HG03469 (cell line): ENCODE data around the gene STARD10.

Source experiments
- ATAC-seq: cut with Tn5 transposase; IDR thresholded peaks from one replicate; pipeline ENCODE4 v1.9.1; 2021; ENCODE audit warnings: mild to moderate bottlenecking, moderate library complexity, moderate number of reproducible peaks; ENCODE audit not compliant: unreplicated experiment

STARD10 gene

DNA sequence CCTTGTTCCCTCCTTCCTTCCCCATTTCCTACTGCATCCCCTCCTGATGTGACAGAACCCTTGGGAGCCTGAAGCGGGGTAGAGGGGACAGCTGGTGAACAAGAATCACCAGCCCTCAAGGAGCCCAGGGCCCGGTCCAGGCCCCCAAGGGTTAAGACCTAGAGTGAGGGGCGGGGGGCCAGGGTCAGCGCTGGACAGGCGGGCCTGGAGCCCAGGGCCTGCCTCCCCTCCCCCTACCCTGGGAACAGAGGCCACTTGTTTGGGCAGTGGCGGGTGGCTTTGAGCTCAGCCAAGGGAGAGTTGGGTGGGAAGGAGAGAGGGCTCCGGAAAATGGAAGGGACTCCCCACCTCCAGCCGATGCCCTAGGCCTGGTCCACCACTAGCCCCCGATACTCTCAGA, 43.8 kb downstream of the STARD10 start:
- no peak for ATAC-seq

DNA sequence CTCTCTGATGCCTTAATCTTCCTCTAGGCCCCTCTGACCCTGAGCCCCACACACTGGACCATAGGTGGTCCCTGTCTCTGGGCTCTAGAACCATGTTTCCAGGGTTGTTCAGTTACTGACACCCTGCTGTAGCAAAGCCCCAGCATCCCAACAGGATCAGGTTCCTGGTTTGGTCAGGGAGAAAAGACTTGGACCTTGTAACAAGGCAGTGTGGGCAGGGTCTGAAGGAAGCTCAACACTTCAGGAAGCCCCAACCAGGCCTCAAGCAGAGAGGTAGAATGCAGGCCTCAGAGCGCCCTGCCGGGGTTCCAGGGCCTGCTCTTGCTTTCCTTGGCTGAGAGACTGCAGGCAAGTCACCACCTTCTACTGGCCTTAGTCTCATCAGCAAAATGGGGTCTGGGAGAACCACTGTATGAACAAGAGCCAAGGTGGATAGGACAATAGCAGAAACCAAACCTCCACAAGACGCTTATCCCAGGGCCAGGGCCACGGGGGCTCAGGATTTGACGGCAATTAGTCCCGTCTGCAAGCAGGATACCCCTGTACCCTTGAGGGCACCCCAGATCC, 46.5 kb downstream of the STARD10 start:
- ATAC-seq: no peak

DNA sequence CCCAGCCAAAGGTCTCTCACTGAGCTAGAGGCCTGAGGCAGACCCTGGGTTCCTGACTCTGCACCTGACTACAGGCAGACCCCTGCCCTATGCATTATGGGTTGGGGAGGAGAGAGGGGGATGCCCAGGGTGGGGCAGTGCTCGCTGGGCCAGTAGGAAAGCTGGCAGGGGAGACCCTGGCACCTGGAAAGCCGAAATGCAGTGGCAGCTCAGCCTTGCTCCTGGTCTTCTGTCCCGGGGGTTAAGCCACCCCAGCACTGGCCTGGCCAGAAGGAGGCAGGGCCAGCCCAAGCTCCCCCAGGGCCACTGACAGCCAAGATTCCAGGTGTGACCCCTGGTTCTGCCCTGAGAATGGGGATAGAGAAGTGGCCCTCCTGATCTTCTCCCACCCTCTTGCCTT, 47.0 kb downstream of the STARD10 start:
- no peak for ATAC-seq

DNA sequence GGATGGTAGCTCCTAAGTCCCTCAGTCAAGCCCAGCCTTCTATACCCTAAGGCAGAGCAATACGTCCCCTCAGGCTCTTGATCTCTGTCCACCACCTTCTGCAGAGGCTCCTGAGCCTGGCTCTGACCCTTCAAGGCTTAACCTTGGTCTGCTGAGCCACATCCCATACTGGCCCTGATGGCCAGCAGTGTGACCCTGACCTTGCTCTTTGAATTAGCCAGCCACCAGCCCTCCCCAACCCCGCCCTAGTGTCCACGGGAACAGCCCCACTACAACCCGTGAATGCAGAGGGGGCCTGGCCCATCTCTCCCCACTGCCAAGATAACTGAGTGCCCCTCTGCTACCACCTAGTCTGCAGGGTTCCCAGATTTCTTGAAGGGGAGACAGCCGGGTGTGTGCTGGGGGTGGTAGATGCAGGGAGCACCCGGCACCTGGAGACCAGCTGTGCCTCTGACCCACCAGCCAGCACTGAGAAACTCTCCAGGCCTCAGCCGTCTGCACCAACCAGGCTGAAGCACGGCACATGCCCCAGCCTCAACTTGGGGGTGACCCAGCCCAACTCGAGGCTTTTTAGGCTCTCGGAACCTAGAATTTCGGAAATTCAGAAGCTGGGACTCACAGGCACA, 47.8 kb downstream of the STARD10 start:
- ATAC-seq: no peak

DNA sequence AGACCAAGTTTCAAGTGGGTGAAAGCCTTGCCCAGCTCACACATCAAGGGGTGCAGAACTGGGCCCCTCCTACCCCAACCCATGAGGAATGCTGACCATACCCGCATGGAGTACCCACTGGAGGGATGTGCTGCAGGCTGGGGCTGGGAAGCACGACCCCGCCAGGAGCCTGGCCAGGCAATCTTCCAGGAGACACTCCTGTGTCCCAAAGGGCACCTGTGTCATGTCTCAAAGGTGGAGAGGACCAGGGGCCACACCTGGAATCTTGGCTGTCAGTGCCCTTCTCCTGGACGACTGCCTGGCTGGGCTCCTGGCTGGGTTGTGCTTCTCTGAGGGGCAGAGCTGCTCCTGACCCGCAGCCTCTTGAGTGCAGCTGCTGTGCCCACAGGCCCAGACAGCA, 48.3 kb downstream of the STARD10 start:
- ATAC-seq: no peak

DNA sequence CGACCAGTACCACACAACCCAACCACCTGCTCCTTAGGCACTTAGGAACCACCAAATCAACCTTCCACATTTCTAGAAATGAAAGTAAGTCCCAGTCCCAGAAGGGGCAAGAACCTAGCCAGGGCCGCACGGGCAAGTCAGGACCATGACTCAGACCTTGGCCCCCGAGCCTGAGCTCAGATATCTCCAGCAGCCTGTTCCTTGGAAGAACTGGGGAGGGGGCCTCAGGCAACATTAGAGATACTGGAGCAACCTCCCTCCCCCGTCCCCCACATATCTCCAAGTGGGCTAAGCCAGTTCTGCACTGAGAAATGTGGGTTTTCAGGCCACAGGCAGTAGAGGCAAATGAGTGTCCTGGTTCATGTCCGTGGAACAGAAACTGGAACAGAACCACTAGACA, 49.4 kb downstream of the STARD10 start:
- no peak for ATAC-seq

DNA sequence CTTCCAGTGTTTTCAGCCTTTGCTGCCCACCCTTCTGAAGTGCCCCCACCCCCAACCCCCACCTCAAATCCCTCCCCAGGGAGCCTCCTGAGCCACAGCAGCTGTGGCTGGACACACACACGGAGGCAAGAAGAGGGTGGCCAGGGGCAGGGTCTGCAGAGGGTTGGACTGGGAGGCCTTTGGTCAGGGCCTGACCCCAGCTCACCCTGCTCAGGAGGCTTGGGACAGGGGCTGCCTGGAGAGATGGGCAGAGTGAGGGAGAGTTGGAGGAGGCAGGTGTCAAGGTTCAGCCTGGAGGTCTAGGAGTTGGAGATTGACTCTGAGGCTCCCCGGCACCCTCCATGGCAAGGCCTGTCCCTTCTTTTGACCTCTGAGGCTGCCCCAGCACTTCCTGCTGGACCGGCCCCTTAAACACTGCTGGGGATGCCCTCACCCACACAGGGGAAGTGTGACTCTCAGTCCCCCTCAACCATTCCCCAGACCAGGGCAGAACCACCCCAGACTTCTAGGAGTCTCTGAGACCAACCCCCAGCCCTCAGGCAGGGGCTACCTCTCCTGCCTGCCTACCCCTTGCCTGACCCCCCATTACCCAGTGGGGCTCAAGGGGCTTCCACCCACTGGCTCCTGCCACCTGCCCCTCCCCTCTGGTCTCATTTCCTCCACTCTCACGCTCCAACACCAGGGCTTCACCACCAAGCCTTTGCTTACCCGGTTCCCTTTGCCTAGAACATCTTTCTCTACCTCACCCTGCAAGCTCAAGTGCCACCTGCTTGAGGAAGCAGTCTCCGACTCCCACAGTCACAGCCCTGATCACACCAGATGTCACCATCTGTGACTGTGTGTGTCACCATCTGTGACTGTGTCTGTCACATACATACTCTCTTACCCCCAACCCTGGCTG, 50.3 kb downstream of the STARD10 start:
- ATAC-seq: no peak

DNA sequence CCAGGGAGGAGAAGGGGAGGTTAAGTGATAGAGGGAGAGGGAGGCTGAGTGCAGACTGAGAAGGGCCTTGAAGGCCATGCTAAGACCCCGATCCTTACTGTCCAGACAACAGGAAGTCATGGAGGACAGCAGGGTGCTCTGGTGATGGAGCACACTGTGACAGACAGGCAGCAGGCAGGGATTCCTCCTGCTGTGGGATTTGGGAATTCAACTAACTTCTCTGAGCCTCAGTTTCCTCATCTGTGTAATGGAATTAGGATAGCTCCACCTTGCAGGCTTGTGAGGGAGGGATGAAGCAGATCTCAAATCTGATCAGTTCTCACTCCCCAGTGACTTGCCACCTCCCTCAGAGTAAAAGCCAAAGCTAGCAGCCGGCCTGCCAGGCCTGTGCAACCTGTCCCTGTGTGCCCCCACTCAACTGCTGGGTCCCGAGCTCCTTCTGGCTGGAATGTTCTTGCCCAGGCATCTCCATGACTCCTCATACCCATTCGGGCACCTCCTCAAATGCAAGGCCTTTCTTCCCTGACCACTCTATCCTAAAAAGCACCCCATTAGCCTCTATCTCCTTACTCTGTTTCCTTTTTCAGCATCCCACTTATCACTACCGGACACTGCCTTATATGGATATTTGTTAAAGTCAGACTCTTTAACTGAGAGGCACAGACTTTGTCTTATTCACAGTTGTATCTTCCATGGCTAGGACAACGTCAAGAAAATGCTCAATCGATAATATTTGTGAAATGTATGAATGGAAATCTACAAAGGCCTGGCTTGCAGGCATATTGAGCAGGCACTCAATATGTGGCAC, 51.1 kb downstream of the STARD10 start:
- no peak for ATAC-seq

DNA sequence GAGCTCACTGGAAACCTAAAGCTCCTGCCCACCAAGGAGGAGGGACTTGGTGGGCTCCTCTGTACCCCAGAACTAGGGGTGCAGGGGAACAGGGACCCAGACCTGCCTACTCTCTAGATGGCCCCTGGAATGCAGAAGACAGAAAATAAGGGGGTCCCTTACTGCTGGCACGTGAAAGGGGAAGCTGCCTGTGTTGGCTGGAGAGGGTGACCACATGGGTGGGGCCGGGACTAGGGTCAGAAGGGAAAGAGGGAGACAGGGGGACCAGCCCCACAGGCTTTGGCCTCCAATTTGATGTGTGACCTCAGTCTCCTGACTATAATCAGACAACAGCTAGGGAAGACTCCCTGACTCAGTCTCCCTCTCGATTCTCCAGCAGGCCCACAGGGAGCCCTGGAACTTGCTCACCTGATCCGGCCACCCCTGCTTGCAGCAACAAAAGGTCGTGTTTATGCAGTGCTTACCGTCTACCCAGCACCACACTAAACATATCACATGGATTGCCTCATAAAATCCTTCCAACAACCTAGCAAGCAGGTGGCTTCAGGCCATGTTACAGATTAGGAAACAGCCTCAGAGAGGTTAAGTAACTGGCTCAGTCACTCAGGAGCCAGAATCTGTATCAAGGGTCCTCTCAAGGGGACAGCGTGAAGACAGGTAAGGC, 51.9 kb downstream of the STARD10 start:
- no peak for ATAC-seq

DNA sequence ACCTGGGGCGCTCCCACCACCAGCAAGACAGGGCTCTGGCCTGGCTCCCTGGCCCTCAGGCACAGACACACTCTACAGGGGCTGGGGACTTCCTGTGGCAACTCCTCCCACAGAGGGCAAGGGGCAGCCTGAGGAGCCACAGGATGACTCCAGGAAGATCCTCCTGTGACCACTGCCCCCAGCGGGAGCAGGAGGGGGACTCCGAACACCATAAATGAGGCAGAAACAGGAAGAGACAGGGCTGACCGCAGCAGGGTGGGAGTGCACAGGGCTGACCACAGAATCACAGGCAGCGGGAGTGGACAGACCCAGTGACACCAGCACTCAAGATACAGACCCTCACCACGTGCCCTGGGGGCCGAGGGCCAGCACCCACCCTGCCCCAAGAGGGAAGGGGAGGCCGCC, 52.4 kb downstream of the STARD10 start:
- no peak for ATAC-seq

DNA sequence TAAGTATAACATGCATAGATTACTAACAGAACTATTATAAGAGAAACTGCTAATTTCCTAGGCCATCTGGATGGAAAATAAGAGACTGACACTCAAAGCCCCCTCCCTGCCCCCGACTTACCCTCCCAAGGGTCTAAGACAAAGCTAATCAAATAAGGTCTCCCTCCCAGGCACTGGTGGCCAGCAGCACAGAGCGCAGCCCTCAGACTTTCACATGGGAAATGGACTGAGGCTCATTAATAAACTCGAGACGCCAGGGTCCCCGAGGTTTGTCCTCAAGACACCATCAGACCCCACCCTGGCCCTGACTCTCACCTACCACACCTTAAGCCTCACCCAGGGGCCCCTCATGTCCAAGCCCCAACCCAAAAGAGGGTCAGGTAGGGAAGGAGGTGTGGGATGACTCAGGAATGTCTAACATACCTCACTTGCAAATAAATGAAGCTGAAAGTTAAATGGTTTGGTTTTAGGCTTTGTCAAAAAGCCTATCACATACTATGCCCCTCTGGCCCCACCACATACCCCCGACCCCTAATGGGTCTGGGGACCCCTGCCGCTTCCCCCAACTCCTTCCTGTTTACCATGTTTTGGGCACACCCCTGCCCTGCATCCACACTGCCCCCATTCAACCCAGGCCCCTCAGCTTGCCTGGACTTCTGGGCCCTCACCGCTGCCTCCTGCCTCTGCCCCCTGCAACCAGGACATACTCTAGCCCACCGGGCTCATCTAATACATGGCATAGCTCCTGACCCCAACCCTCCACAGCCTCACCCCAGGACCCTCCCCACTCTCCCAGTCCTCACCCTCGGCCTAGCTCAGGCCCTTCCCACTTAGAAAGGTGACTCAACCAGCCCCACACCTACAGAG, 53.1 kb downstream of the STARD10 start:
- ATAC-seq: no peak

DNA sequence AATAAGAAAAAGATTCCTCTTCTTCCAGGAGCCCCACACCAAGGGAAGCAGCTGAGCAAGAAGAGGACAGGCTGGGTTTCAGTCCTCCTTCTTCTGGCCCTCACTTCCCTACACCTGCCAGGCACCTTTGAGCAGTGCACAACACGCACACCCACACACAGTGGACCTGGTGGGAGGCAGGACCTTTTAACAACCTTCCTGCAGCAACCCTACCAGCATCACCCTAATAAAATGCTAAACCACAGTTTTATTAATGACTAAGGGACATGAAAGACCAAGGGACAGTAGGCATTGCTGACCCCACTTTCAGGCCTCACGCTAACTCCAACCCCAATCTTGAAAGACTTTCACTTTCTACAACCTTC, 53.8 kb downstream of the STARD10 start:
- no peak for ATAC-seq

DNA sequence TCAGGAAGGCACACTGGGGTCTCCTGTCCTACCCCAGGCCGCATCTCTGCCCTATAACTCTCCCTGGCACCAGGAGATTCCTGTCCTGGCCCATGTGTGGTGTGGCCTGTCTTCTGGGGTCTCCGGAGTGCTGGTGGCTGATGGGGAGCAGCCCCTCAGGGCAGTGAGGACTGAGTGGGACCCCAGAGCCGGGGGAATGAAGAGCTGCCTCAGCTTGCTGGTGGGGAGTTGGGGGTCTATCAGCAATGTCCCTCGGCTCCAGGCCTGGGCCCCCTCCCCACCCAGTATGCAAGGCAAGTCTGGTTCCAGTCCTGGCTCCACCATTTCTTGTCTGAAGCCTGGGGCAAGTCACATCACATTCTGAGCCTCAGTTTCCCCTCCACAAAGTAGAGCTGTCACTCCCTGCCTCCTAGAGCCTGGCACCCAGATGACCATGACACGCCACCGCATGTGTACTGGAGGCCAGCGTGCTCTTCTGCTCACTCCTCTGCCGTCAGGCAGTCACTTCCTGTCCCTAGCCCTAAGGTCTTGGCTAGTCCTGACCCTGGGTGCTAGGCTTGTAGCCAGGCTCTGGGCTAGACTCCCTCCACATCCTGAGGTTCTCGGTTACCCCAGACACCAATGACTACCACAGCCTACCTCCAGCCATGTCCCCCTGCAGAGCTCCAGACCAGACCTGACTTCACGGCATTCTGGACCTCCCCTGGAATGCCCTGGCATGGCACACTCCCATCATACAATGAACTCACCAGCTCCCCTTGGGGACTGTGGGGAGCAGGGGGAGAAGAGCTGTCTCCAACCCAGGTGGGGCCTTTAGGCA, 54.4 kb downstream of the STARD10 start:
- ATAC-seq: no peak

DNA sequence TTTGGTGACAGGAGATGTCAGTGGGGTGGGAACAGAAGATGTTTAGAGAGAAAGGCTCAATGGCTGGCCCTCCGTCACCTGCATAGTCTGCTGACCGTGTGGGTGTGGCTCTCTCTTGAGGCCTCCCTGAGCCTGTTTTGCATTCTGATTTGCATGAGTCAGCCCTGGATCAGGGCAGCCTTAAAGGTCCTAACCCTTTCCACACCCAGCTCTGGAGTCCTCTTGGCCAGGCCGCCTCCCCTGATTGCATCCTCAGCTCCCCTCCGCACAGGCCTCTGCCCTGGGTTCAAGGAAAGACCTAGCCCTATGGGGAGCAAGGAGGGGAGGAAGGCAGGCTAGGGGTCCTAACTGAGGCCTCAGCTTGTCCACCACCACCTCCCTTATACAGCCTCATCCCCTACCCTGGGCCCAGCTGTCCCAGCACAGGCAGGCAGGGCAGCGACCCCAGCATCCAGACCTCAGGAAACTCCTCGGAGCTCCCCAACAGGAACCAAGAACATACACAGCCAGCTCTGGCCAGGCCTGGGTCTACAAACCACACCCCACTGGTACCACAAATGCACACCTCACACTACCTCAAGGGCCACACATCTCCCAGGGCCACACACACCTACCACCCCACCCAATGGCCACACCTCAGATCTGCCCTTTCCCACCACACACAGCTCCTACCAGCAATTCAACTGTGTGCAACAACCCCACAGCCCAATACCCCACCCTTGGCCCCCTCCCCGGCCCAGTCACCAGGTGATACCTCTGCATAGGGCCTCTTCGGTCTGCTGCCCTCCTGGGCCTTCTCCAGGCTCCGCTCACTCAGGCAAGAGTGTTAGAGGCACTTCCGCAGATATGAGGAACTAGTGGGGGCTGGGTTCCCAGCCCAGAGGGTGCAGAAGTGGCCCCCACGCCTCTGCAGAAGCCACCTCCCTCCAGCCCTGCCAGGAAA, 55.4 kb downstream of the STARD10 start:
- peak; percentile 30 for ATAC-seq

DNA sequence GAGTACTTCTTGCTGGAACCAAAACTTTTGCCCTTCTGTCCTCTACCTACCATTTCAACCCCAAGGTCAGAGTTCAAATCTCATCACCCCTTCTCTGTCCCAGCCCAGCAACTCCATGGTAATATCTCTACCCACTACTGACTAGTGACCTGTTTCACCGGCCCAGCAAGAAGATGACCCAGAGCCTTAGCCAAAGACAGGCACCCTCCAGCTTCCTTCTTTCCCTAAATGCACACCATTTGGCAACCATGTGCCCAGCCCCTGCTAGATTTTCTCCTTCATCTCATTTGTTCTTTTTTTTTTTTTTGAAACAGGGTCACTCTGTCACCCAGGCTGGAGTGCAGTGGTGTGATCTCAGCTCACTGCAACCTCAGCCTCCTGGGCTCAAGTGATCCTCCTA, 56.5 kb downstream of the STARD10 start:
- no peak for ATAC-seq

DNA sequence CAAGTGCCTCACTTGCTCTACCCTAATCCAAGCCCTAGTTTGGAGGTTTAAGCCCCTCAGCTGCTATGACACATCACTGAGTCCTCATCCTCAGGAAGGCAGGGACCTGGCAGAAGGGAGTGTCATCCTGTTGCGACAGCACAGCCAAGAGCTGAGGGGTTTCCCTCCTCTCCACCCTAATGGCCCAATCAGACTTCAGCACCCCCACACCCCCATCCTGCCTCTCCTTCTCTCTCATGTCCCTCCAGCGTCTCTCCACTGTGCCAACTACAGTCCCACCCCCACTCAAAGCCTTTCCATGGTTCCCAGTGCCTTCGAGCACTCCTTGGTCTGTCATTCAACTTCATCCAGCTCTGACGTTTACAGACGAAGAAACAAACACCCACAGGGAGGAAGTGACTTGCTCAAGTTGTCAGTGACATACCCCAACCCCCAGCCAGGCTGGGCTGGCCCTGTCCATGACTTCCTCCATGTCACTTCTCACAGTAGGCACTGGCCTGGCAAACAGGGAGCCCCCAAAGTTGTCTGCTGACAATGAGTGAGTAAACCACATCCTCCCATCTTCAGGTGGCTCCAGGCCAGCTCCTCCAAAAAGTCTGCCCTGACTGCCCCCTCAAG, 57.3 kb downstream of the STARD10 start:
- ATAC-seq: no peak

DNA sequence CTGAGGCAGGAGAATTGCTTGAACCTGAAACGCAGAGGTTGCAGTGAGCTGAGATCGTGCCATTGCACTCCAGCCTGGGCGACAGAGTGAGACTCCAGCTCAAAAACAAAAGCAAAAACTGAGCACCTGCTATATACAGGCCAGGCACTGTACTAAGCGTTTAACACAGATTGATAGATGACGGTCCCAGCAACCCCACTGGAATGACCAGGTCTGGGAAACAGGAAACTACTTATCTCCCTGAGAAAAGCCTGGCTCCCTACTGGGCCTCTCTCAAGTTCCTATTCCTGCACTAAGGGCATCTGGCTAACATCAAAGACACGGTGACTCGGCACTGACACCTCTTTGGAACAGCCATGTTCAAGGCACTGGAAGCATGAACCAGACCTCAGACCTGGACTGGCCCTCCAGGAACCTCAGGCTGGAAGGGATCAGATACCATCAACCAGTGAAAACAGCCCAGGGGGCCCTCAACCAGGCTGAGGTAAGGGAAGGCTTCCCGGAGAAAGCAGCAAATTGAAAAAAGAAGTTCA, 58.3 kb downstream of the STARD10 start:
- no peak for ATAC-seq
